Measurements from ENCODE around the gene LRRN4CL.
"Not testable (repeated sequence)": the region's sequence is repeated elsewhere in the genome, so short reads cannot be mapped to it uniquely, and the experiment has no call there.

LRRN4CL gene

GRCh38 chr11:62689421-62690183 is at the start of gene LRRN4CL:
LRRN4CL (minus strand) TSS chr11:62689530; CDS start chr11:62688508, 1,022 bp downstream.
- DNase-seq (no peak), ATAC-seq (replicated peaks) (no peak)
- Mint-ChIP-seq H3K36me3 (peaks cover 31 to 34% of the 10 kb centered on the region in 2 donors), H3K4me1 (peaks cover under 1 to 3% of the 10 kb centered on the region in 2 donors), H3K27me3 (peaks cover 4 to 23% of the 10 kb centered on the region in 2 donors), H3K4me3 (no peak within 1 kb of the TSS), H3K27ac (no peak within 1 kb of the TSS), H3K9me3 (no peaks in the 10 kb centered on the region)

- Mint-ChIP-seq H3K4me3 (no peak overlapping the region), H3K9me3 (no peaks in the 10 kb centered on the region), H3K27me3 (no peaks in the 10 kb centered on the region), H3K4me1 (peaks cover 3 to 5% of the 10 kb centered on the region in 2 donors), H3K27ac (no peak overlapping the region), H3K36me3 (peaks cover 19 to 27% of the 10 kb centered on the region in 2 donors)
- DNase-seq, result no peak
- no peak for ATAC-seq (replicated peaks)
Measured at GRCh38 chr11:62737196-62737595, 47.9 kb upstream of the LRRN4CL start.

GRCh38 chr11:62732830-62733229 is 43.5 kb upstream of the LRRN4CL start:
- DNase-seq (no peak), ATAC-seq (replicated peaks) (no peak)
- Mint-ChIP-seq H3K27me3 (no peaks in the 10 kb centered on the region), H3K27ac (no peak overlapping the region), H3K9me3 (no peaks in the 10 kb centered on the region), H3K4me3 (no peak overlapping the region), H3K36me3 (peaks cover 15 to 29% of the 10 kb centered on the region in 2 donors), H3K4me1 (peaks cover 10 to 21% of the 10 kb centered on the region in 2 donors)

GRCh38 chr11:62730076-62730475 is 40.7 kb upstream of the LRRN4CL start:
- not testable (repeated sequence) for H3K27ac Mint-ChIP-seq

DNA sequence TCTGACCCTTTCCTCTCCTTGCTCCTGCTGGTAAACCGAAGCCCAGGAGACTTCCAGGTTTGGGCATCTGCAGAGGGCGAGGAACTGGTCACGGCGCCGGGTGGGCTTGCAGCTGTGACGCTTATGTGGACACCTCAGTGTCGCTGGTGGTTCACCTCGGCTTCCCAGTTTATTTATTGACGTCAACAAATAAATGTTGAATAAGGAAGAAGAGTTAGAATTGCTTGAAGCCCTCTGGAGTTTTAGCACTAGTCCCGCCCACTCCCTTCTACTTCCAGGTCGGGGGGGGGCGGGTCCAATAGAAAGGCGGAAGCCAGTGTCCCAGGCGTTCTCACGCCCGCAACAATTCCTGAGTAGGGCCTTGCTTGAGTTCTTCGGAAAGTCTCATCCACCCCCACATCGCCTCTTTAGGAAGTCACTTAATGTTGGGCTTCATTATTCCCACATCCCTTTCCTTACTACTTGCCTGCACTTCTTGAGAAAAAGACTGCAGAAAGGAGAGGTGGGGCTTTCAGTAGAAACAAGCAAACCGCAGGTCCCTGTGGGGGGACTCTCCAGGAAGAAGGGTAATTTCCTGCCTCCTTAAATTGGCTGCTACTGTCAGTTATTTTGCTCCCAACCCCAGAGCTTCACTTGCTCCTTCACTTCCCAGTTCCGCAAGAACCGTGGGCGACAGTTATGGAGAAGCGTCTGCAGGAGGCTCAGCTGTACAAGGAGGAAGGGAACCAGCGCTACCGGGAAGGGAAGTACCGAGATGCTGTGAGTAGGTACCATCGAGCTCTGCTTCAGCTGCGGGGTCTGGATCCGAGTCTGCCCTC is 39.0 kb upstream of the LRRN4CL start, which contains the start of gene TTC9C:
Gene TTC9C, plus strand, starts transcription at position 316 of the 818 bp plus-strand sequence. Its CDS starts 363 bp downstream, at position 679.
- Mint-ChIP-seq H3K4me1 (peaks cover 22 to 42% of the 10 kb centered on the region in 2 donors), H3K27me3 (no peaks in the 10 kb centered on the region), H3K36me3 (peaks cover 31 to 45% of the 10 kb centered on the region in 2 donors), H3K27ac (peak within 1 kb of the TSS; percentile 99), H3K4me3 (peak within 1 kb of the TSS; percentile 96 to 97), H3K9me3 (no peaks in the 10 kb centered on the region)
- peak; percentile 78 for DNase-seq
- ATAC-seq (replicated peaks), result peak; percentile 36 to 37

More at GRCh38 chr11:62730076-62730475, 40.7 kb upstream of the LRRN4CL start:
- not testable (repeated sequence) for H3K9me3 Mint-ChIP-seq; ATAC-seq (replicated peaks); H3K27me3 Mint-ChIP-seq; DNase-seq
- Mint-ChIP-seq H3K4me3 (peak overlapping the region; percentile 96 to 97), H3K36me3 (peaks cover 23 to 35% of the 10 kb centered on the region in 2 donors), H3K4me1 (peaks cover 14 to 25% of the 10 kb centered on the region in 2 donors)

- peak overlapping the region; percentile 96 to 97 for H3K4me3 Mint-ChIP-seq
- H3K9me3 Mint-ChIP-seq, result no peaks in the 10 kb centered on the region
- H3K27ac Mint-ChIP-seq, result peak overlapping the region; percentile 99
- H3K27me3 Mint-ChIP-seq, result no peaks in the 10 kb centered on the region
- peaks cover 29 to 45% of the 10 kb centered on the region in 2 donors for H3K36me3 Mint-ChIP-seq
- ATAC-seq (replicated peaks) (peak; percentile 65 to 66), DNase-seq (peak; percentile 86)
- peaks cover 19 to 44% of the 10 kb centered on the region in 2 donors for H3K4me1 Mint-ChIP-seq
Measured at GRCh38 chr11:62727872-62728170, 38.5 kb upstream of the LRRN4CL start.

DNA sequence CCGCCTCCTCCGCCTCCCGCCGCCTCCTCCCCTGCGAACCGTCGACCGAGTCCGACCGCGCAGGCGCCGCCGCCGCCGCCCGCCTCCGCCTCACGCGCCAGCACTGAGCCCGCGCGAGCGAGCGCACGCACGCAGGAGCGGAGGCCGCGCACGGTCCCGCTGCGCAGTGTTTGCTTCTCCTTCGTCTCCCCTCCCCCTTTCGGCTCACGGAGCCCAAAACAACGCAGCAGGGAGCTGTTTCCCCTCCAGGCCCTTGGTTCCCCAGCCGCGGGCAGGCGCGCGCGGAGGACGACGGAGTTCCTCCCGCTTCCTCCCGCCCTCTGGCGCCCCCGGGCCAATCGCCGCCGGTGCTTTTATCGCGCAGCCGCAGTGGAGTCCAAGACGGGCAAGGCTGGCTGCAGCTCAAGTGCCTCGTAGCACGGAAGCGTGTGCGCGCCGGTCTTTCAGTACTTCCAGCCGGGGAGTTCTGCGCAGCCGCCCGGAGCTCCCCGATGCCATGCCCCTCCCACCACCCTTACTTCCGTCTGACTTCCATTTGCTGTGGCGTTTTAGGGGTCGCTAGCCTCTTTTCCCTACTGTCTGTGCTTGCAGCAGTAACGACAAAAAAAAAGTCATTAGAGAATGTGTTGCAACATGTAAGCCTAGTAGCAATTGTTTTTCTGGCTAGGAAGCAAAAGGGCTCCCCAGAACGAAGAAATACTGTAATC is 38.0 kb upstream of the LRRN4CL start, which contains the start of gene HNRNPUL2:
Gene HNRNPUL2, minus strand, starts transcription at position 293 of the 707 bp plus-strand sequence. CDS start 301 bp downstream, outside the sequence.
- peaks cover 34 to 50% of the 10 kb centered on the region in 2 donors for H3K36me3 Mint-ChIP-seq
- H3K9me3 Mint-ChIP-seq, result no peaks in the 10 kb centered on the region
- peak within 1 kb of the TSS; percentile 96 to 97 for H3K4me3 Mint-ChIP-seq
- peak within 1 kb of the TSS; percentile 99 for H3K27ac Mint-ChIP-seq
- H3K27me3 Mint-ChIP-seq, result no peaks in the 10 kb centered on the region
- H3K4me1 Mint-ChIP-seq, result peaks cover 19 to 44% of the 10 kb centered on the region in 2 donors
- DNase-seq (peak; percentile 99), ATAC-seq (replicated peaks) (peak; percentile 84)

GRCh38 chr11:62726915-62727164 is 37.5 kb upstream of the LRRN4CL start:
- Mint-ChIP-seq H3K36me3 (peaks cover 38 to 55% of the 10 kb centered on the region in 2 donors), H3K4me1 (peaks cover 19 to 44% of the 10 kb centered on the region in 2 donors), H3K27me3 (no peaks in the 10 kb centered on the region), H3K9me3 (no peaks in the 10 kb centered on the region), H3K27ac (peak overlapping the region; percentile 99), H3K4me3 (peak overlapping the region; percentile 96 to 97)
- no peak for DNase-seq
- ATAC-seq (replicated peaks), result peak in 1 of 2 donors; percentile 5

- ATAC-seq (replicated peaks) (no peak), DNase-seq (no peak)
- H3K27me3 Mint-ChIP-seq, result no peaks in the 10 kb centered on the region
- H3K9me3 Mint-ChIP-seq, result no peaks in the 10 kb centered on the region
- H3K27ac Mint-ChIP-seq, result peak overlapping the region; percentile 89
- peaks cover 19 to 41% of the 10 kb centered on the region in 2 donors for H3K4me1 Mint-ChIP-seq
- peaks cover 42 to 57% of the 10 kb centered on the region in 2 donors for H3K36me3 Mint-ChIP-seq
- peak overlapping the region; percentile 96 to 97 for H3K4me3 Mint-ChIP-seq
Measured at GRCh38 chr11:62726156-62726914, 37.0 kb upstream of the LRRN4CL start.

- H3K4me1 Mint-ChIP-seq, result peaks cover 15 to 36% of the 10 kb centered on the region in 2 donors
Measured at GRCh38 chr11:62725646-62726045, 36.3 kb upstream of the LRRN4CL start.

GRCh38 chr11:62724171-62724570 is 34.8 kb upstream of the LRRN4CL start:
- no peak overlapping the region for H3K27ac Mint-ChIP-seq
- H3K36me3 Mint-ChIP-seq, result peaks cover 53 to 71% of the 10 kb centered on the region in 2 donors
- DNase-seq, result no peak
- no peaks in the 10 kb centered on the region for H3K9me3 Mint-ChIP-seq
- H3K4me3 Mint-ChIP-seq, result peak overlapping the region; percentile 96 to 97
- ATAC-seq (replicated peaks), result no peak
- H3K27me3 Mint-ChIP-seq, result no peaks in the 10 kb centered on the region
- peaks cover 15 to 27% of the 10 kb centered on the region in 2 donors for H3K4me1 Mint-ChIP-seq

More at GRCh38 chr11:62725646-62726045, 36.3 kb upstream of the LRRN4CL start:
- Mint-ChIP-seq H3K4me3 (peak overlapping the region; percentile 96 to 97), H3K27me3 (no peaks in the 10 kb centered on the region), H3K9me3 (no peaks in the 10 kb centered on the region), H3K36me3 (peaks cover 44 to 61% of the 10 kb centered on the region in 2 donors), H3K27ac (peak overlapping the region; percentile 89)
- ATAC-seq (replicated peaks) (no peak), DNase-seq (no peak)

DNA sequence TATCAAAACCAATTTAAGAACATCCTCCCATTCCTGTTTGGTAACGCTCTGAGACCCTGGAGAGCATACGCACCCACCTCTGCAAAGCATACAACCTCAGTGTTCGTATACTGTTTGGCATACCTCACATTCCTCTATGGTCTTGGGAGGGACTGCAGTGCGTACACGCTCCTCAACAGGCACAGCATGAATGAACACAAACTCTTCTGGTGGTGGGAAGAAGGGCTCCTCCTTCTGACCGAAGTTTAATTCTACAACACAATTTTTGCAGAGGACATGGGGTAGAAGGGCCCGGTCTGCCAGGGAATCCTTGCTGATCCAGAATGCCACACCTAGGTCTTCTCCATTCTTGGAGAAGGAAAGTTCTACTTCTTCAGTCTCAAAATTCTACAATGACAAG is 32.7 kb upstream of the LRRN4CL start:
- ATAC-seq (replicated peaks), result no peak
- peaks cover 15 to 27% of the 10 kb centered on the region in 2 donors for H3K4me1 Mint-ChIP-seq

GRCh38 chr11:62719302-62719978 is 30.1 kb upstream of the LRRN4CL start:
- Mint-ChIP-seq H3K4me3 (no peak overlapping the region), H3K36me3 (peaks cover 58 to 76% of the 10 kb centered on the region in 2 donors), H3K27me3 (no peaks in the 10 kb centered on the region), H3K4me1 (peaks cover 16 to 24% of the 10 kb centered on the region in 2 donors), H3K27ac (no peak overlapping the region), H3K9me3 (no peaks in the 10 kb centered on the region)
- DNase-seq, result no peak
- no peak for ATAC-seq (replicated peaks)

More for the DNA sequence above, 32.7 kb upstream of the LRRN4CL start:
- no peaks in the 10 kb centered on the region for H3K9me3 Mint-ChIP-seq
- peaks cover 61 to 71% of the 10 kb centered on the region in 2 donors for H3K36me3 Mint-ChIP-seq
- H3K4me3 Mint-ChIP-seq, result no peak overlapping the region
- peak overlapping the region; percentile 42 for H3K27ac Mint-ChIP-seq
- no peak for DNase-seq
- no peaks in the 10 kb centered on the region for H3K27me3 Mint-ChIP-seq
